IPS-20b (cell line): ENCODE measurements around the gene CFAP45.

ENCODE experiments used
- H3K27ac ChIP-seq: one replicate; pipeline ENCODE4 v1.5.1; 2013; ENCODE audit warnings: low read length
- H3K27me3 ChIP-seq: 2 replicates; pipeline ENCODE4 v1.6.1; 2013; ENCODE audit warnings: mild to moderate bottlenecking, low read length, inconsistent platforms; ENCODE audit not compliant: insufficient read depth
- H3K36me3 ChIP-seq: 2 replicates; pipeline ENCODE4 v1.6.1; 2013; ENCODE audit warnings: low read depth, mild to moderate bottlenecking, inconsistent platforms, low read length, moderate library complexity; ENCODE audit not compliant: insufficient read depth
- H3K4me1 ChIP-seq: 2 replicates; pipeline ENCODE4 v1.6.1; 2013; ENCODE audit warnings: mild to moderate bottlenecking, control low read depth, inconsistent platforms, low read length, moderate library complexity; ENCODE audit not compliant: insufficient read depth
- H3K4me3 ChIP-seq: 2 replicates; pipeline ENCODE4 v1.5.1; 2013; ENCODE audit warnings: mild to moderate bottlenecking, low read length, inconsistent platforms
- H3K9ac ChIP-seq: 2 replicates; pipeline ENCODE4 v1.6.1; 2013; ENCODE audit warnings: low read depth, mild to moderate bottlenecking, inconsistent platforms, low read length, moderate library complexity
- H3K9me3 ChIP-seq: 2 replicates; pipeline ENCODE4 v1.6.1; 2013; ENCODE audit warnings: mild to moderate bottlenecking, low read depth, low read length, inconsistent platforms; ENCODE audit not compliant: insufficient read depth

The CFAP45 gene

GRCh38 chr1:159864262-159864661 is 35.7 kb downstream of the CFAP45 start:
- H3K27me3 ChIP-seq, result no peaks in the 10 kb centered on the region; the same call in 1 of the 2 replicates
- no peak overlapping the region for H3K27ac ChIP-seq
- no peak overlapping the region for H3K9ac ChIP-seq
- no peak overlapping the region for H3K4me3 ChIP-seq
- H3K9me3 ChIP-seq, result no peaks in the 10 kb centered on the region
- no peaks in the 10 kb centered on the region for H3K36me3 ChIP-seq
- H3K4me1 ChIP-seq, result no peaks in the 10 kb centered on the region

DNA sequence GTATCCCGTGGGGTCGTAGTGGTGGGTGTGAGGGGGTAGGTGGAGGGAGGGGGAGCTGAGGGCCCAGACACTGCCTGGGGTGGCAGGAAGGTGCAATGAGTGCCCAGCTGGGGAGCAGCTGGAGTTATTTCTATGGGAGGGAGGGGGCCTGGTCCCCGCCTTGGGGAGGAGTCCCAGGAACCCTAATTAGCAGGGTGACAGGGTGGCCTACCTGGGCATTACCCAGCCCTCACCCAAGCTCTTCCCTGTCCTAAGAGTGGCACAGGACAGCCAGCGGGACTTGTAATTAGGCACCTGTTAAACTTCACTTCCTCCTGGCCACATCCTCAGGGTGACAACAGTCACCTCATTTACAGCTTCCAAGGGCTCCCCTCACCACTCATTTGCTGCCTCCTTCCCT is 37.4 kb downstream of the CFAP45 start, which contains the start of gene VSIG8:
VSIG8 (minus strand) TSS at position 101 of the 400 bp plus-strand sequence. CDS start 136 bp downstream, outside the sequence.
- Histone ChIP-seq H3K27me3 (no peaks in the 10 kb centered on the region; the same call in 1 of the 2 replicates), H3K4me3 (no peak within 1 kb of the TSS), H3K27ac (no peak within 1 kb of the TSS), H3K4me1 (no peaks in the 10 kb centered on the region), H3K9ac (no peak within 1 kb of the TSS), H3K36me3 (no peaks in the 10 kb centered on the region), H3K9me3 (no peaks in the 10 kb centered on the region)

DNA sequence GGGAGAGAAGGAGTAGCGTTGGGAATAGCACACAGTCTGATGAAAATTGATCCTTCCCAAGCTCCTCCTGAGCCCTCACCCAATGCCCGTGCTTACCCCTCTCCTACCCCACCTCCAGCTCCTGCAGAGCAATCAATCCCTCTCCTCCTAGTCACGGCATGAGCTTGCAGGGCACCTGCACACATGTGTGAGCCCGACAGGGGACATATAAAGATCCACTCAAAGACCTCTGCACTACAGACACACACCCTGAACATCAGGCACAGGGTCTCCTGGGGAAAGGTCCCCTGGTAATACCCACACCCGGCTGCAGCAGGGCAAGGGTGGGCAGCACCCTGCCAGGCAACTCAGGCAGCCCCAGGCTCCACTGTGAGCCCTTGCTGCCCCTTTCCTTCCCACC is 37.9 kb downstream of the CFAP45 start:
- peaks cover 1% of the 10 kb centered on the region; the same call in 1 of the 2 replicates for H3K27me3 ChIP-seq
- H3K9ac ChIP-seq, result no peak overlapping the region
- no peaks in the 10 kb centered on the region for H3K4me1 ChIP-seq
- H3K4me3 ChIP-seq, result no peak overlapping the region
- no peaks in the 10 kb centered on the region for H3K9me3 ChIP-seq
- H3K36me3 ChIP-seq, result no peaks in the 10 kb centered on the region
- no peak overlapping the region for H3K27ac ChIP-seq

DNA sequence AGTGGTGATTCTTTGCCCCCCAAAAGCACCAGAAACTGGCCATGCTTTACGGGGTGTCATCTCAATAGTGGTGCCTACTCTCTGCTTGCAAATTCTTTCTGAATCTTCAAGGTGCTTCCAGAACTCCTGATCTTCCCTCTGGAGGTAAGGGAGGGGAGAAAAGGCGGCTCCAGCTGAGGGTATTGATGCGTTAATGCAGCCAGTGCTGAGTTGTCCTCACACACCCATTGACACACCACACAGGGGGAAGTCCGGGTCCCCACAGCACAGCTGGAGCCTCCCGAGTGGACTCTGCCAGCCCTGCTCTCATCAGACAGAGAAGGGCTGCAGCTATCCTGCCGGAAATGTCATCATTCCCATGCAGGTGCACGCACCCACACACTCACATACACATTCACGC is 38.7 kb downstream of the CFAP45 start:
- H3K9ac ChIP-seq, result no peak overlapping the region
- no peaks in the 10 kb centered on the region for H3K9me3 ChIP-seq
- H3K36me3 ChIP-seq, result no peaks in the 10 kb centered on the region
- no peak overlapping the region for H3K4me3 ChIP-seq
- H3K27me3 ChIP-seq, result peaks cover 9% of the 10 kb centered on the region
- no peaks in the 10 kb centered on the region for H3K4me1 ChIP-seq
- no peak overlapping the region for H3K27ac ChIP-seq

DNA sequence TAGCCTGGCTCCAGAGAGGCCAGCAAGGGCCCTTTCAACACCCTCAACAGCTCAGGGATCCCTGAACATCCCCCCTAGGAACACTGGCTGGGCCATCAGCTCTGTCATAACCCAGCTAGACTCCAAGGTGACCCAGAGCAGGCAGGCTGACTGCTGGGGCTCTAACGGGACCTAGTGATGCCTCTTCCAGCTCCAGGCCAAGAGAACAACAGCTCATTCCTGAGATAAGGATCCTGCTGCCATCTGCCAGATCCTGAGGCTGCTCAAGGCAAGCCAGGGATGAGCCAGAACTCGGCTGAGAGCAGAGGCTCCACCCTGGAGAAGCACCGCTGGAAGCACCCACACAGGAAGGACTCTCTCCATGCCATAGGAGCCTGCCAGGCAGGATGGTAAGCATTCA is 39.5 kb downstream of the CFAP45 start:
- no peak overlapping the region for H3K27ac ChIP-seq
- no peak overlapping the region for H3K4me3 ChIP-seq
- no peaks in the 10 kb centered on the region for H3K36me3 ChIP-seq
- no peaks in the 10 kb centered on the region for H3K9me3 ChIP-seq
- no peak overlapping the region for H3K9ac ChIP-seq
- H3K27me3 ChIP-seq, result peaks cover 17% of the 10 kb centered on the region
- H3K4me1 ChIP-seq, result no peaks in the 10 kb centered on the region

GRCh38 chr1:159859767-159860322 is 40.1 kb downstream of the CFAP45 start:
- Histone ChIP-seq H3K4me1 (no peaks in the 10 kb centered on the region), H3K27me3 (peaks cover 23% of the 10 kb centered on the region), H3K9ac (no peak overlapping the region), H3K9me3 (no peaks in the 10 kb centered on the region), H3K4me3 (no peak overlapping the region), H3K36me3 (no peaks in the 10 kb centered on the region), H3K27ac (no peak overlapping the region)

GRCh38 chr1:159857889-159858288 is 42.1 kb downstream of the CFAP45 start:
- H3K4me1 ChIP-seq, result peaks cover 3% of the 10 kb centered on the region; the same call in 1 of the 2 replicates
- H3K36me3 ChIP-seq, result no peaks in the 10 kb centered on the region
- no peak overlapping the region for H3K9ac ChIP-seq
- H3K4me3 ChIP-seq, result no peak overlapping the region
- no peak overlapping the region for H3K27ac ChIP-seq
- peaks cover 42% of the 10 kb centered on the region for H3K27me3 ChIP-seq
- no peaks in the 10 kb centered on the region for H3K9me3 ChIP-seq

DNA sequence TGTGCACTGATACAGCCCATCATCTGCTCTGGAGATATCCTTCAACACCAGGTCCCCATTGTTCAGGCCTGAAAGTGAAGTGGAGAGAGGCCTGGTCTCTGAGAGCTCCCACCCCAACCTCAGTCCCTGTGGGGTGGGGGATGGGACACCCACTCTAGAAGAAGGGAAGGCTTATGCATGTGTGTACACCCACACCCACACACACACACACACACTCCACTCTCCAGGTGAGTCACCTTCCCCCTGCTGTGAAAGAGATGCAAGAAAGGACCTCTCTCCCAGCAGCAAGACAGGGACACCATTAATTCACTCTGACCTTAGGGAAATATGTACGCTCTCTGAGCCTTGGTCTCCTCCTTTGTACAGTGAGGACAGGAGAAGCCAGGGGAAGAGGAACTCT is 43.4 kb downstream of the CFAP45 start:
- Histone ChIP-seq H3K27ac (no peak overlapping the region), H3K36me3 (no peaks in the 10 kb centered on the region), H3K4me3 (no peak overlapping the region), H3K9me3 (no peaks in the 10 kb centered on the region), H3K4me1 (peaks cover 3% of the 10 kb centered on the region; the same call in 1 of the 2 replicates), H3K9ac (no peak overlapping the region), H3K27me3 (peaks cover 49% of the 10 kb centered on the region)

DNA sequence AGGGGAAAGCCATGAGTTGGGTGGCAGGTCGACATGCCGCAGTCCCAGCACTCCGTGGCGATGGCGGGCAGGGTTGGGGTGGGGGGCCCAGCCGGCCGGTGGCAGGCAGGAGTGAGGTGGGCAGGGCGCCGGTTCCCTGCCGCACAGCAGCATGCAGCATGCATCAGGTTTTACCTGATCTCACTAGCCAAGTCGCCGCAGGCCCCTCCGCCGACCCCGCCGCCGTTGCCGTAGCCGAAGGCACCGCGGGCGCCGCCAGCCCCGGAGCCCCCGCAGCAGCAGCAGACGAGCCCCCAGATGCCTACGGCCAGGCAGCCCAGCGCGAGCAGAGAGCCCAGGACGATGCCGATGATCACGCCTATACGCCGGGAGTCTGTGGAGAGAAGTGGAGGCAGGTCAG is 44.3 kb downstream of the CFAP45 start:
- H3K4me3 ChIP-seq, result no peak overlapping the region
- H3K4me1 ChIP-seq, result peaks cover 3% of the 10 kb centered on the region; the same call in 1 of the 2 replicates
- no peak overlapping the region for H3K27ac ChIP-seq
- H3K36me3 ChIP-seq, result no peaks in the 10 kb centered on the region
- no peaks in the 10 kb centered on the region for H3K9me3 ChIP-seq
- peaks cover 49% of the 10 kb centered on the region for H3K27me3 ChIP-seq
- H3K9ac ChIP-seq, result no peak overlapping the region

- Histone ChIP-seq H3K9me3 (no peaks in the 10 kb centered on the region), H3K9ac (peak overlapping the region; percentile 32; the same call in 1 of the 2 replicates), H3K36me3 (no peaks in the 10 kb centered on the region), H3K4me1 (peaks cover 4% of the 10 kb centered on the region), H3K27ac (no peak overlapping the region), H3K4me3 (peak overlapping the region; percentile 67), H3K27me3 (peaks cover 49% of the 10 kb centered on the region)
Measured at GRCh38 chr1:159854693-159855192, 45.2 kb downstream of the CFAP45 start.

DNA sequence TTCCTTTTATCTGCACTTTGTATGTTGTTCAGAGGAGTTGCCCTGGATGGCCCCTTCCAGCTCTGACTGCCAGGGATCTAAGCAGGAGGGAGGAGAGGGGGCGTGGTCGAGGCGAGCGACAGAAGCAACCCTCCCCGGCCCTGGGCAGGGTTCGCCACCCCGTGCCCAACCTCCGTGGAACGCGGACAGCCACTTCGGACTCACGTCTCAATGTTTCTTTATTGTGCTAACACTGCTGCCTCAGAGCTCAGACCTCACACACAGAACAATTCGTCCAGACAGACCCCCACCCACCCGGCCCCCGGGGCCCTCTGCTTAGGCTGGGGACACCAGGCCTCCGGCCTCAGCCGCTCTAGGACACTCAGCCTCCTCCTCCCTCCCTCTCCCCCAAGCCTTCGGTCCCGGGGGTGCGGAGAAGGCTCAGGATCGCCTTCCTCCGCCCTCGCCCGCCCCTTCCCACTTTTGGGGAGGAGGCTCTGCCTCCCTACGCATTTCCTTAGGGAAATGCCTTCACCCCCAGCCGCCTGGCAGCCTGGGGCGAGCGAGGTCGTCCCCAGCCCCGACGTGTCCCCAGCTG is 45.8 kb downstream of the CFAP45 start:
- peak overlapping the region; percentile 67 for H3K4me3 ChIP-seq
- H3K36me3 ChIP-seq, result no peaks in the 10 kb centered on the region
- no peak overlapping the region for H3K27ac ChIP-seq
- peaks cover 49% of the 10 kb centered on the region for H3K27me3 ChIP-seq
- H3K9me3 ChIP-seq, result no peaks in the 10 kb centered on the region
- peak overlapping the region; percentile 32; the same call in 1 of the 2 replicates for H3K9ac ChIP-seq
- H3K4me1 ChIP-seq, result peaks cover 5% of the 10 kb centered on the region
